GM18508 (cell line): ENCODE measurements around the gene GAS2L2.
"Not testable (repeated sequence)": the region's sequence is repeated elsewhere in the genome, so short reads cannot be mapped to it uniquely, and the experiment has no call there.

ENCODE experiments used
- ATAC-seq: cut with Tn5 transposase; IDR thresholded peaks from one replicate; pipeline ENCODE4 v1.9.1; 2021; ENCODE audit warnings: moderate number of reproducible peaks; ENCODE audit not compliant: insufficient read depth, unreplicated experiment

The GAS2L2 gene

DNA sequence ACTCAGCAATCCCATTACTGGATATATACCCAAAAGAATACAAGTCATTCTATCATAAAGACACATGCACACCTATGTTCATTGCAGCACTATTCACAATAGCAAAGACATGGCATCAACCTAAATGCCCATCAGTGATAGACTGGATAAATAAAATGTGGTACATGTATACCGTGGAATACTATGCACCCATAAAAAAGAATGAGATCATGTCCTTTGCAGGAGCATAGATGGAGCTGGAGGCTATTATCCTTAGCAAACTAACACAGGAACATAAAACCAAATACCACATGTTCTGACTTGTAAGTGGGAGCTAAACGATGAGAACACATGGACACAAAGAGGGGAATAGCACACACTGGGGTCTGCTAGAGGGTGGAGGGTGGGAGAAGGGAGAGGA, 49.7 kb downstream of the GAS2L2 start:
- not testable (repeated sequence) for ATAC-seq

- no peak for ATAC-seq
These were observed 51.5 kb downstream of the GAS2L2 start for GRCh38 chr17:35701491-35701890.

DNA sequence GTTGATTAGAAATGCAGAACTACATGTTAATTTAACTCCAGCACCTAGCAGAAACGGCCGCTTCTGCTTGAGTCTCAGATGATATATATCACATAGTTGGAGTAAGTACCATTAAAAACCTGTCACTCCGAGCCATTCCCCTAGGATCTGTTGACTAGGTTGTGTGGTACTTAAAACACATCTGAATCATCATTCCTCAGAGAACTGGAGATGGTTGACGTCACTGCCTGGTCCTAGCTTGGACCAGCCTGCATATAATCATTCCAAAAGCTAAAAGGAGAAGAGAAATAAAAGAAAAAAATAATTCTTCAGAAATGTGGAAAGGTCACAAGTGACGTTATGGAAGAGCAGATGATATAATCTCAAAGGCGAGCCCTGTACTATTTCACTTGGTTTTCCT, 52.9 kb downstream of the GAS2L2 start:
- ATAC-seq, result no peak

DNA sequence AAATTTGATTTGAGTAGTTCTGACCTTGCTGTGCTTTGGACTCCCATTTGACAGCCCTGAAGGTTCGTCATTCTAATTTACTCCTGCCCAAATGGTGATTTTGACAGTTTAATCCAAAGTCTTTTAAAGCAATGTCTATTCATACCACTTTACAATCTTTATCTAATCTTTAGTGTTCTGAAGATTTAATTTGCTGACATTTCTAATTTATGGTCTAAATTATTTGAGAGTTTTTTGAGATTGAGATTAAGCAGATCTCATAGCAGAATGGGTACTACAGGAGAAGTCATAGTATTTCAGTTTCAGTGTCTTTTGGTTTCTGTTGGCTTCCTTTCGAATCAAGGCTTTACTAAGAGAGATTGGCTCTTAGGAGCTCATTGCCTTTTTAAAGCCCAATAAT, 54.2 kb downstream of the GAS2L2 start:
- no peak for ATAC-seq

- no peak for ATAC-seq
These were observed 57.4 kb downstream of the GAS2L2 start for GRCh38 chr17:35695613-35696012.

DNA sequence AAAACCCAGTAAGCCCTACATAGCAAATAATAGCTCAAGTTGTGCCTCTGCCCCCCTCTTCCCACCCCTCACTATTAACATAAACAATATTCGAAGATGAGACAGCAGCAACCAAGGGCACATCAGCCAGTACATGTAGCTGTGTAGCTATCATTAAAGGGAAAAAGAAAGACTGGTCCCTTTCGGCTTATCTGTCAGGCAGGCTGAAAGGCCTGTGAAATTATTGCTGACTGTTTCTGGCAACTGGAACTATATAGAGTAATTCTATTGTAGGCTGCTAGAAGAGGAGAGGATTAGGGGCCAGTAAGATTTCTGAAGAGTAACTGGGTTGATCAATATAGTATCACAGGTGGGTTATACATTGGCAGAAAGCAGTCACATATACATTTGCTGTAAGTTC, 58.1 kb downstream of the GAS2L2 start:
- ATAC-seq, result no peak
